AG04450 (cell line): Measurements from ENCODE around the gene NKAP. TPM values are rescaled to one million over a fixed set of nuclear protein-coding genes. Genes with fewer than 3 reads are reported as not detected.
A peak's percentile ranks its signal among the peaks of the same experiment; 100 is the strongest.

ENCODE experiments used
- CTCF ChIA-PET: fragments of 300-600, 350-600 bp; formaldehyde crosslinking; extraction: SDS; loops from one replicate; lab custom pipeline; 2022; ENCODE audit warnings: antibody characterized with exemption, inconsistent platforms; lab: Charles Lee
- POLR2A ChIA-PET: fragments of 350-600 bp; formaldehyde crosslinking; extraction: SDS; loops from one replicate; lab custom pipeline; 2021; ENCODE audit warnings: antibody characterized with exemption, inconsistent platforms; lab: Yijun Ruan, JAX
- DNase-seq: peaks from one replicate; pipeline ENCODE4 v3.0.0-alpha.2; 2011; ENCODE audit warnings: low read depth, low spot score
- H3K27ac ChIP-seq: one replicate; pipeline ENCODE4 v1.5.1; 2012; ENCODE audit warnings: low read depth, low read length, control low read depth
- H3K27me3 ChIP-seq: one replicate; pipeline ENCODE4 v1.6.0; 2012; ENCODE audit warnings: low read length; ENCODE audit not compliant: control insufficient read depth, insufficient read depth
- H3K4me3 ChIP-seq: 2 replicates; pipeline ENCODE4 v1.5.1; 2011; ENCODE audit warnings: mild to moderate bottlenecking, low read depth, low read length, control low read depth
- H3K9me3 ChIP-seq: 2 replicates; pipeline ENCODE4 v1.5.1; 2012; ENCODE audit warnings: low read length; ENCODE audit not compliant: control insufficient read depth, insufficient read depth
- polyA plus RNA-seq: library from polyadenylated mRNA; depleted of rRNA; stranded (reverse); fragments of >200 nt; gene quantifications from 2 replicates; pipeline ENCODE4 v1.2.3, GENCODE V29; 2011
- TF ChIP-seq, protein P1 (sequence below): IDR thresholded peaks from 2 replicates; pipeline ENCODE4 v1.5.1; 2011; ENCODE audit warnings: low read depth, low read length, control low read depth, inconsistent platforms

The NKAP gene
- polyA plus RNA-seq, 1 experiment: 5.0 TPM

DNA sequence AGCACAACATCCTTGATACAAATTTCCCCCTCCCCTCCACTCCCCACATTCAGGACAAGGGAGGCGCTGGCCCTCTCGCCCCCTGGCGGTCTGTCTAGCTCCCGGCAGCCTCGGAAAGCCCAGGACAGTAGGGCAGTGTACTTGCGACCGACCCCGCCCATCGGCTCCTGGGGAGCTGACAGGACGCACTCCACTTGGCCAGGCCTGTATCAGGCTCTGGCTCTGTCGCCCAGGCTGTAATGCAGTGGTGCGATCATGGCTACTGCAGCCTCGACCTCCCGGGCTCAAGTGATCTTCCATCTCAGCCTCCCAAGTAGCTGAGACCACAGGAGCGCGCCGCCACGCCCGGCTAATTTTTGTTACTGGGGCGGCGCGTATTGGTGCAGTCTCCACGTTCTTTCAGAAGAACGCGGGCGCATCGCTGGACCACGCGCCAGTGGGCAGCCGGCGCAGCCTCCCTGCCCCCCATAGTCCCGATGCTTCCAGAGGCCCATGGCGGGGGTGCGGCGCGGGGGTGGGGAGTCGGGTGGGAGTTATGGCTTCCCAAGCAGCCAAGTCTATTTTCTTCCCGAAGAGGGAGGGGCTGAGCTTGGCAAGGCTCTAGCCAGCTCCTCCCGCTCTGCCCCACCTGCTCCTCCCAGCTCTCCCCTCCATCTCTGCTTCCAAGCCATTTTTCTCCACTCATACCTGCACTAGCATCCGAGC, 55.7 kb downstream of the NKAP start:
- POLR2A ChIA-PET: no interaction called here
- DNase-seq: no peak
- Histone ChIP-seq H3K27ac (no peak overlapping the region), H3K27me3 (no peaks in the 10 kb centered on the region), H3K9me3 (no peaks in the 10 kb centered on the region; the same call in 1 of the 2 replicates), H3K4me3 (peak overlapping the region; percentile 31; the same call in 1 of the 2 replicates)
- CTCF ChIA-PET: interaction anchor here (0.6 to 1.4 kb wide), 6 partner anchors 9 to 372 kb away, joined by 3 to 6 read pairs (median 4); no protein-coding TSS in a partner anchor
- TF ChIP-seq, protein P1, sequence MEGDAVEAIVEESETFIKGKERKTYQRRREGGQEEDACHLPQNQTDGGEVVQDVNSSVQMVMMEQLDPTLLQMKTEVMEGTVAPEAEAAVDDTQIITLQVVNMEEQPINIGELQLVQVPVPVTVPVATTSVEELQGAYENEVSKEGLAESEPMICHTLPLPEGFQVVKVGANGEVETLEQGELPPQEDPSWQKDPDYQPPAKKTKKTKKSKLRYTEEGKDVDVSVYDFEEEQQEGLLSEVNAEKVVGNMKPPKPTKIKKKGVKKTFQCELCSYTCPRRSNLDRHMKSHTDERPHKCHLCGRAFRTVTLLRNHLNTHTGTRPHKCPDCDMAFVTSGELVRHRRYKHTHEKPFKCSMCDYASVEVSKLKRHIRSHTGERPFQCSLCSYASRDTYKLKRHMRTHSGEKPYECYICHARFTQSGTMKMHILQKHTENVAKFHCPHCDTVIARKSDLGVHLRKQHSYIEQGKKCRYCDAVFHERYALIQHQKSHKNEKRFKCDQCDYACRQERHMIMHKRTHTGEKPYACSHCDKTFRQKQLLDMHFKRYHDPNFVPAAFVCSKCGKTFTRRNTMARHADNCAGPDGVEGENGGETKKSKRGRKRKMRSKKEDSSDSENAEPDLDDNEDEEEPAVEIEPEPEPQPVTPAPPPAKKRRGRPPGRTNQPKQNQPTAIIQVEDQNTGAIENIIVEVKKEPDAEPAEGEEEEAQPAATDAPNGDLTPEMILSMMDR: peak; percentile 54

DNA sequence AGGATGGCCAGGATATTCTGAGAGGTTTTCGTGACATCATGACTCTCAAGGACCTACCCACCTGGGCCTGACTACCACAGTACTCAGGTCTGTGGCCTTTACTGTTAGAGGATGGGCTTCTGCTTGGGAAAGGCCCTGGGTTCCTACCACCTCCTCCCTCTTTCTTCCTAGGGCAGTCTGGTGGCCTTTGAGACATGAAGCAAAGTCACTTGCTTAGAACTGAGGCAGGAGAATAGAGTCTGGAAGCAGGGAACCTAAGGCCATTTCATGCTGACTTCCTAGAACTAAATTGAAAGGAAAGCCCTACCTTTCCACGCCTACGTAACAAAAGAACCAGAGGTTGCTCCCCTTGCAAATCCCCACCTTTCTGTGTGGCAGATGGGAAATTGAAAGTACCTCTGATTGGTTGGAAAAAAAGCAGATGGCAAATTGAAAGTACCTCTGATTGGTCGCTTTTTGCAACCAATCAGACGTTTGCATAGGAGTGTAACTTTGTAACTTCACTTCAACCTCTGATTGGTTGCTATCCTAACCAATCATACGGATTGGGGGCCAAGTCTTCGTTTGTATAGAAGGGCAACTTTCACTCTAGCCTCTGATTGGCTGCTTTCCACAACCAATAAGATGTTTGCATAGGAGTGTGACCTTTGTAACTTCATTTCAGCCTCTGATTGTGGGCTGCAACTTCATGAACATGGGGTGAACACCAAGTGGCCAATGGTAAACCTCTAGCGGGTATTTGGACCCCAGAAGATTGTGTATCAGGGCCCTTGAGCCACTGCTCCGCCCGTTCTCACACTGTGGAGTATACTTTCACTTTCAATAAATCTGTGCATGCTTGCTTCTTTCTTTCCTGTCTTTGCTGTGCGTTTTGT, 57.8 kb downstream of the NKAP start:
- Histone ChIP-seq H3K4me3 (no peak overlapping the region), H3K27ac (no peak overlapping the region), H3K9me3 (no peaks in the 10 kb centered on the region; the same call in 1 of the 2 replicates), H3K27me3 (no peaks in the 10 kb centered on the region)
- CTCF ChIA-PET: no interaction called here
- POLR2A ChIA-PET: no interaction called here
- TF ChIP-seq, protein P1: no peak
- DNase-seq: no peak

DNA sequence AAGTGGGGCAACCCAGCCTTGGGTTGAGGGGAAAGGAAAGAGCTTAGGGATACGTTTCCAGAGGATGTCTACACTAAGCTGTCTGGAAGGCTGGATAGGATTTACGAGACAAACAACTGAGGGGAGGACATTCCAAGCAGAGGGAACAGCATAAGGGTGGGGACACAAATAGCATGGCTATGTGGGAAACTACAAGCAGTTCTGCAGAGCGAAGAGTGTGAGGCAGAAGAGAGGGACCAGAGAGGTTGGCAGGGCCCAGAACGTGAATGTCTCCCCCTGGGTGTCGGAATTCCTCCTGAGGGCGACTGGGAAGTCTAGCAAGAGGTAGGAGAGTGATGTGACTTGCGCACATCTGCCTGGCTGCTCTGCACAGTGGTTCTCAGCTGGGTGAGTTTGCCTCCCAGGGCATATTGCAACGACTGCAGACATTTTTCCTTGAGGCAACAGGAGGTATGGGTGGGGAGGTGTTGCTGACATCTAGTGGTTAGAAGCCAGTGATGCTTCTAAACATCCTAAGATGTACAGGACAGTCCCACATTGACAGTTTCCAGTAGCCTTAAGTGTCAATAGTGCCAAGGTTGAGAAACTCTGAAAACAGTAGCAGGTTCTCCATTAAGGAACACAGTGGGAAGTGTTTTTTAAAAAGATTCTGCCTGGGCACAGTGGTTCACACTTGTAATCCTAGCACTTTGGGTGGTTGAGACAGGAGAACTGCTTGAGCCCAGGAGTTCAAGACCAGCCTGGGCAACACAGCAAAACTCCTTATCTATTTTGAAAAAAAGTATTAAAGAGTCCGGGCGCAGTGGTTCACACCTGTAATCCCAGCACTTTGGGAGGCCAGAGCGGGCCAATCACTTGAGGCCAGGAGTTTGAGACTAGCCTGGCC, 62.8 kb downstream of the NKAP start:
- H3K9me3 ChIP-seq: no peaks in the 10 kb centered on the region
- no peak for DNase-seq
- POLR2A ChIA-PET: interaction anchor here (0.7 kb wide), 1 partner anchor 188 kb away, joined by 3 read pairs; the partner anchor contains the start of gene SEPTIN6
- no peaks in the 10 kb centered on the region for H3K27me3 ChIP-seq
- no peak overlapping the region for H3K4me3 ChIP-seq
- CTCF ChIA-PET: interaction anchor here (0.7 kb wide), 2 partner anchors 7 to 532 kb away, joined by 3 to 6 read pairs; no protein-coding TSS in a partner anchor
- no peak overlapping the region for H3K27ac ChIP-seq
- TF ChIP-seq, protein P1: peak; percentile 66

DNA sequence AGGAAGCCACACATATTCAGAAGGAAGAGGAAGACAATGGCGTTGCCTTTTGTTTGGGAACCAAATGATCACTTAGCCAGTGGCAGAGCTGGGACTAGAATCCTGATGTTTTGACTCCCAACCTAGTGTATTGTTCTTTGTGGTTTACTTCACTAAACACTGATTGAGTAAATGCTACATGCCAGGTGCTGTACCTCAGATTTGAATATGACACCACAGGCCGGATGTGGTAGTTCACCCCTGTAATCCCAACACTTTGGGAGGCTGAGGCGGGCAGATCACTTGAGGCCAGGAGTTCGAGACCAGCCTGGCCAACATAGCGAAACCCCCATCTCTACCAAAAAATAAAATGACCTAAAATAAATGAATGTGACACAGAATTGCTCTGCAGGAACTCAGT, 63.5 kb downstream of the NKAP start:
- Histone ChIP-seq H3K9me3 (no peaks in the 10 kb centered on the region), H3K27me3 (no peaks in the 10 kb centered on the region), H3K4me3 (no peak overlapping the region), H3K27ac (no peak overlapping the region)
- TF ChIP-seq, protein P1: no peak
- no peak for DNase-seq
- ChIA-PET POLR2A (no interaction called here), CTCF (no interaction called here)
